GM19463 (cell line): ENCODE results near the gene NUP205.

Source experiments
- ATAC-seq: cut with Tn5 transposase; IDR thresholded peaks from one replicate; pipeline ENCODE4 v1.9.1; 2021; ENCODE audit warnings: mild to moderate bottlenecking, moderate library complexity; ENCODE audit not compliant: unreplicated experiment

The NUP205 gene

DNA sequence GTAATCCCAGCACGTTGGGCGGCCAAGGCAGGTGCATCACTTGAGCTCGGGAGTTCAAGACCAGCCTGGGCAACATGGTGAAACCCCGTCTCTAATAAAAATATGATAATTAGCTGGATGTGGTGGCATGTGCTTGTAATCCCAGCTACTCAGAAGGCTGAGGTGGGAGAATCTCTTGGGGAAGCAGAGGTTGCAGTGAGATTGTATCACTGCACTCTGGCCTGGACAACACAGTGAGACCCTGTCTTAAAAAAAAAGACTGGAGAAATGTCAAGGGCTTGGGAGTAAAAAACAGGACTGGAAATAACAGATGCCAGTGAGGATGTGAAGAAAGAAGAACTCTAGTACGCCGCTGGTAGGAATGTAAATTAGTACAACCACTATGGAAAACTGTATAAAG lies 16.7 kb upstream of the NUP205 start:
- no peak for ATAC-seq

DNA sequence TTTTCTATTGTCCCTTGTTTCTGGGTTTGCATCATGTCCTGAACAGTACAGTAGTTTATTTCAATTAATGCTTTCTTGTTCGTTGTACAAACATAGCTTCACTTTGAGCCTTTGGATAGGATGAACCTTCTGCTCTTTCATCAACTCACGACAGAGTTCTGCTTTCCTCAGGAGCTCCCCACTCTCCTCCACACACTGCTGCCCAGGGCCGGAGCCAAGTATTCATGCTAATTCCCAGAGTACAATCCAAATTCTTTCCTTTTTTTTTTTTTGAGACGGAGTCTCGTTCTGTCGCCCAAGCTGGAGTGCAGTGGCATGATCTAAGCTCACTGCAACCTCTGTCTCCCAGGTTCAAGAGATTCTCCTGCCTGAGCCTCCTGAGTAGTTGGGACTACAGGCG lies 7.5 kb upstream of the NUP205 start:
- no peak for ATAC-seq

DNA sequence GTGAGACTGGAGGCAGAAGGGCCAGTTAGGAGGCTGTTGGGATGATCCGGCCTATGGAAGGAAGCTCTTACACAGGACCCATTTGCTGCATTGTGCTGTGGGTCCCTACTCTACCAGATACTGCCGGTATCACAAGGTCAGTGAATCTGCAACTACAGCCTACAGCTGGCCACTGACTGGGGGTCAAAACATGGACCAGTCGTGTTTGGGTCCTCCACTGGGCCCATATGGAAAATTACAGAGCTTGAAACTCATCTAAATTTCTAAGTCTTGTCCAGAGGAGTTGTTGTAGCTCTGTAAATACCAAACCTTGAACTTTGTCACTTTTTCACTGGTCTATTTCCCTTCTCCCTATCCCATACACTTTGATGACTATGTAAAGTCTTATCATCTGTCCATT lies 5.6 kb upstream of the NUP205 start:
- no peak for ATAC-seq

DNA sequence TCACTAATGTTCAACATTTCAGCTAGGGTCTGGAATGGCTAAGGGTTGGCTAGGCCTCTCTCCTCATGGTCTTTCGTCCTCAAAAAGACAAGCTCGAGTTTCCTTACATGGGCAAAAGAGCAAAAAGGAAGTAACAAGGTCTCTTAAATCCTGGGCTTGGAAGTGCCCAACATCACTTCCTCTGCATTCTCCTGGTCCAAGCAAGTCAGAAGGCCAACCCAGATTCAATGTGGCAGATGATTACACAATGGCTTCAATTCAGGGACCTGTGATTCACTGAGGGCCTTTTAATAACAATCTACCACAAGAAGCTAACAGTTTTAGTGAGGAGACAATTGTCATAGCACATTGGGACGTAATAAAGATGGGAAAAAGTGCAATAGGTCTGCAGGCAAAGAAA lies 4.4 kb upstream of the NUP205 start:
- no peak for ATAC-seq

DNA sequence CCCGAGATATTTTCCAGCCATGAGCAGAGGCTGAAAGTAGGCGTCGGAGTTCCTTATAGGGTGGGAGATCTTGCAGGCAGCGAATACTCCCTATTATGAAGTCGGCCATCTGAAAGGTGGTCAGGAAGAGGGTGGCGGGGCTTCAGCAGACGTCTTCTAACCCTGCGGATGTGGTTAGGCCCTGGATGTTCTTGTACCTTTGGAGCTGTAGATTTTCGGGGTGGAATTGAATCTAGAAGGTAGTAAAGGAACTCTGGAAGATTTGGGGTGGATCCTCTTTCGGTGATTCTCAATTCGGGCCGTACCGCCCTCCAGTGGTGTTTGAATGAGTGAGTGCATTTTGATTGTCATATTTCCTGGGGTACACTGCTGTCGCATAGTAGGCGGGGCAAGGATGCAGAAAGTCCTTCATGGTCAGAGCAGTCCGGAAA lies 635 bp downstream of the NUP205 start:
- ATAC-seq = peak; percentile 60

DNA sequence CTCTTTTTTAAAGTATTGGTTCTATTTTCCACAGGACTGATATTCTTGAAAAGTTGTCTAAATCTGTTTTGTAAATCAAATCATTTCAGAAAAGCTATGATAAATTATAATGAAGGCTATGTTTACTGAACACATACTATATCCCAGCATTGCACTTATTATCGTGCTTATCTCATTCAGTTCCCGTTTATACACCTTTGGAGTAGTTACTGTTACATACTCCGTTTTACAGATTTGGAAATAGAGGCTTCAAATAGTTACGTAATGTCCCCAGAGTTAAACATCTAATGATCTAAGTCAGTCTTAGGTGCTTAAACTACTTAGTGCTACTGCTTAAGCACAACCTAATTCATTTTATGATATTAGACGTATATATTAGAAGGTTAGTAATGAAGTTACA lies 1.2 kb downstream of the NUP205 start:
- no peak for ATAC-seq

DNA sequence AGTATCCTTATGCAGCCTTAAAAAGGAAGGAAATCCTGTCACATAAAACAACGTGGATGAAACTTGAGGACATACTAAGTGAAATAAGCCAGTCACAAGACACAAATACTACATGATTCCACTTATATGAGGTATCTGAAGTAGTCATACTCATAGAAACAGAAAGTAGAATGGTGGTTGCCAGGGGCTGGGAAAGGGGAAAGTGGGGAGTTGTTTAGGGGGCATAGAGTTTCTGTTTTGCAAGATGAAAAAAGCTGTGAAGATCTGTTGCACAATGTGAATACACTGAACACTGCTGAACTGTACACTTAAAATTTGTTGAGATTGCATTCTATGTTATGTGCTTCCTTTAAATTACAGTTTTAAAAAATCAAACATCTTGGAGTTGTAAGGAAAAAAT lies 2.9 kb downstream of the NUP205 start:
- ATAC-seq = no peak

DNA sequence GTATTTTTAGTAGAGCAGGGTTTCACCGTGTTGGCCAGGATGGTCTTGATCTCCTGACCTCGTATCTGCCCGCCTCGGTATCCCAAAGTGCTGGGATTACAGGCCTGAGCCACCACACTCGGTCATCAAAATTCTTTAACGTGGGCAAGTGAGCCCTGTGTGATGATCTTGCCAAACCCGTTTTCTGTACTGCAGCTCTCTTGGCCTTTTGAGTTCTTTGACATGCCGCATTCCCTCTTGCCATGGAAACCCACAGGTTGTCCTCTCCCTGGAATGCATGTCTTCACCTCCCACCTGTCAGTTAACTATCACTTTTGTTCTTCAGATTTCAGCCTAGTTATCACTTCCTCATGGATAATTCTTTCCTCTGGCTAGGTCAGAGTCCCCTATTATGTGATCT lies 5.0 kb downstream of the NUP205 start:
- no peak for ATAC-seq

DNA sequence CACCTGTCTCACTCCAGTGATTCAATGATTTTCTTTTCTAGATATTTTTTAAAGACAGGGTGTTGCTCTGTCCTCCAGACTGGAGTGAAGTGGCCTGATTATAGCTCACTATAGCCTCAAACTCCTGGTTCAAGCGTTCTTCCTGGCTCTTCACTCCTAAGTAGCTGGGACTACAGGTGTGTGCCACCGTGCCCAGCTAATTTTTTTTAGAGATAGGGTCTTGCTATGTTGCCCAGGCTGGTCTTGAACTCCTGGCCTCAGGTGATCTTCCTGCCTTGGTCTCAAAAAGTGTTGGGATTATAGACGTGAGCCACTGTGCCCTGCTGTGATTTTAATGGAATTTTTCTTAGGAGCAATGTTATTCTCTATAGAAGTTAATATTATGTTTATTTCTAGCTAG lies 14.1 kb downstream of the NUP205 start:
- ATAC-seq = no peak

DNA sequence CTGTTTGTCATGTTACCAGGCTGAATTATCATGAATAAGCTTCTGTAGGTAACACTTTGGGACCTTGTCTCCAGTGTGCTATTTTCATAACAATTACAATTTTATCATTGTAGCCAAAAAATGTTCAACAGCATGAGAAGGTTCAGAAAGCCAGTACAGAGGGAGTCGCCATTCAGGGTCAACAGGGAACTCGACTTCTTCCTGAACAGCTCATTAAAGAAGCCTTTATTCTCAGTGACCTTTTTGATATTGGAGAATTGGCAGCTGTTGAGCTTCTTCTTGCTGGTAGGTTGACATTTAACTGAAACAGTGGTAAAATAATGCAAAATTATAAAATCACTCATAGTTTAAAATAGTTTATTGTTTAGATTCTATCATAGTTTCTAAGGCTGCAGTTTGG lies 15.8 kb downstream of the NUP205 start:
- ATAC-seq = no peak

DNA sequence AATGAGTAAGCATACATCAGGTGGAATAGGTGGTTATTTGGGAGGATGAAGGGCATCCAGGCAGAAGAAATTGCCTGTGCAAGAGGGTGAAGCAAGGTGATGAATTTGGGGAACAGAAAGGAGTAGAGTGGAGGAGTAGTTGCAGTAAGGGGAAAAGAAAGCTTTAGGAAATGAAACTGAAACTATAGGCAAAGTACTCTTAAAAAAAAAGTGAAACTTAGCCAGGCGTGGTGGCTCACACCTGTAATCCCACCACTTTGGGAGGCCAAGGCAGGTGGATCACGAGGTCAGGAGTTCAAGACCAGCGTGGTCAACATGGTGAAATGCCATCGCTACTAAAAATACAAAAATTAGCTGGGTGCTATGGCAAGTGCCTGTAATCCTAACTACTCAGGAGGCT lies 17.6 kb downstream of the NUP205 start:
- no peak for ATAC-seq

DNA sequence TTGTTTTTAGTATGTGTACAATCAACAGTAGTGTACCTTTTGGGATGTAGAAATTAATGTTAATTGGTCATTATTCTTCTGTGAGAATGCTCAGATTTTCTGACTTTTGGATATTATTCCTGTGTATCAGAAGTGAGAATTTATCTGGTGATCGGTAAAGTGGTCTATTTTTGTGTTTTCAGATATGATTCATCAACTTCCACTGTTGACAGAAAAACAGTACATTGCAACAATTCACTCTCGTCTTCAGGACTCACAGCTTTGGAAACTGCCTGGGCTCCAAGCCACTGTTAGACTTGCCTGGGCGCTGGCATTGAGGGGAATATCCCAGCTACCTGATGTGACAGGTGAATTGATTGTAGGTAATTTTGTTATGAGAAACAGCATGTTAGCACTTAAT lies 20.9 kb downstream of the NUP205 start:
- ATAC-seq = no peak

DNA sequence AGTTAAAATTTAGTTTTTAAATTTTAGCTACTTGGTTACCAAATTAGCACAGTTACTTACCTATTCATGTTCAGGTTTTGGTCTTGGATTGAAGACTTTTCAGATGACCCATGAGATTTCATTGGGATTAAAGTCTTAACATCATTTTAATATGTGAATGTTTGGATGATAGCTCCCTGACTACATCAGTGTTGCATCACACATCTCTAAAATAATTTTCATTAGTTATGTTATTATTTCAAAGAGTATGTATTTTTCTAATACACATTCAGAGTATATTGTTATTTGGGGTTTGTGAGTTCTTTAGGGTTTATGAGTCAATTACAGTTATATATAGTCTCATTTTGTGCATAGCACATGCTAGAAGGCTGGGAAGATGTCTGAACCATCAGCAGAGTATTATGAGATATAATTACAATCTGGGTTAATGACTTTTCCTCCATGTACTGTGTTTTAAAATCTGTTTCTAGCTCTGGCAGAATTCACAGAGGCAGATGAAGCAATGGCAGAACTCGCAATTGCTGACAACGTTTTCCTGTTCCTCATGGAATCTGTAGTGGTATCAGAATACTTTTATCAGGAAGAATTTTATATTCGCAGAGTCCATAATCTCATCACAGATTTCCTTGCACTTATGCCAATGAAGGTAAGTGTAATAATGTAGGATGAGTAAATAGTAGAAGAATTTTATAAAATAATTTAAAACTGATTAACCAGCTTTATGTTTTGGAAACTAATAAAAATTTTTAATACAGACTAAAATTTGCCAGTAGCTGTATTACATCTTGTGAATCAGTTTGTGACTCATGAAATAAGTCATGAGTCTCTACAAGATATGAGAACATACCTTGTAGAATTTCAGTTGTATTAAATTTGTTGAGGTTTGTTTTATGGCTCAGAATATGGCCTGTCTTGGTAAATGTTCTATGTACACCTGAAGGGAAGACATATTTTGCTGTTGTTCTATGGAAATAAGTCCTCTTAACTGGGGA lies 26.9 kb downstream of the NUP205 start:
- no peak for ATAC-seq

DNA sequence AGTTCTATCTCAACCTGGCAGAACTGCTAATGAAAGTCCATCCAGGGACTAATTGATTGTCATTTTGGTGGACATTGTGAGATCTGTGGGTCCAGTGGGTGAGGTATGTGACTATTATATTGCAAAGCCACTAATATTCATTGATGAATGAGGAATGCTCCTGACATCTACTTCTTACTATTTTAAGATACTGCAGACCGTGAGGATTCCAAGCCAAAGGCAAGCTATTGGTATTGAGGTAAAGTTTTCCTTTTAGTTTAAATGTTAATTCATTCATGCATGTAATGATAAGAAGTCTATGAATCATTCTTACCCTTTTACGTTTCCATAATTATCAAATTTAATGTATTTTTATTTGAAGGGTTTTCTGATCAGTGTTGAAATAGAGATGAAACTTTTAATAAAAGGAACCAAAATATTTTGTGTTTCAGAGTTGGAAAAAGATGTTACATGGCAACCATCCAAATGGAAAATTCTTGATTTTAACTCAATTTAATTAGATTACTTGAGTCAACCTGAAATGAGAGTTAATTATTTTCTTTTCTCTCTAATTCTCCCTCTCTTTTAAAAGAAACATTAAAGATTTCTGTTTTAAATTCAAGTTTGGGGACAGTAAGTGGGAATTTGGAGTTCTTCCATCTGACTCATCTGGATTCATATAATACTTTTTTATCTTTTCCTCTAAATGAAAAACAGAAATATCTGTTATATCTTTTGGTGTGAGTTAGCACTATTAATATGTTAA lies 39.6 kb downstream of the NUP205 start:
- ATAC-seq = no peak

DNA sequence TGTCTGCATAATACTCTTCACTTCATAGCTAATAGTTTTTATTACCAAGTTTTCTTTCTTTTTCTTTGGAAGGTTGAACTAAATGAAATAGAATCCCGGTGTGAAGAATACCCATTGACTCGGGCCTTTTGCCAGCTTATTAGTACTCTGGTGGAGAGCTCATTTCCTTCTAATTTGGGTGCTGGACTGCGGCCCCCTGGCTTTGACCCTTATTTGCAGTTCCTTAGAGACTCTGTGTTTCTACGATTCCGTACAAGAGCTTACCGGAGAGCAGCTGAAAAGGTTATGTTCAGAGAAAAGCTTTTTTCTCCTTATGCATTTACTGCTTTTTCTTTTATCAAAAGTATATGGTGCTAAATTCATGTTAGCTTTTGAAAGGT lies 40.2 kb downstream of the NUP205 start:
- no peak for ATAC-seq

DNA sequence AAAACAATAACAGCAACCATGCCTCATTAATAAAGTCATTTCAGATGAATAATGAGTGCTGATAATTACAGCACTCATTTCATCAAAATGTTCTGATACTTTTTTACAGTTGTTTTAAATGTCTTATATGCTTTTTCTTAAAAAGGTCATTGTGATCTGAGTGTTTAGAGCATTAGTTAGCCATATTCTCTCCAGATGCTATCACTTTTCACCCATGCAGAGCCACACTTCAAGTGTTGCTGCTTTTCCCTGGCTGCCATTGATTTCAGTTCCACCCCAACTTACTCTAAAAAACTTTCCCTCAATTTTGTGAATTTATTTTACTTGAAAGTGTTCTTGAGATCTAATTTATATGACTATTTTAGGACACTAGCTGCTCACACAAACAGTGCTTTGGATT lies 41.8 kb downstream of the NUP205 start:
- no peak for ATAC-seq

DNA sequence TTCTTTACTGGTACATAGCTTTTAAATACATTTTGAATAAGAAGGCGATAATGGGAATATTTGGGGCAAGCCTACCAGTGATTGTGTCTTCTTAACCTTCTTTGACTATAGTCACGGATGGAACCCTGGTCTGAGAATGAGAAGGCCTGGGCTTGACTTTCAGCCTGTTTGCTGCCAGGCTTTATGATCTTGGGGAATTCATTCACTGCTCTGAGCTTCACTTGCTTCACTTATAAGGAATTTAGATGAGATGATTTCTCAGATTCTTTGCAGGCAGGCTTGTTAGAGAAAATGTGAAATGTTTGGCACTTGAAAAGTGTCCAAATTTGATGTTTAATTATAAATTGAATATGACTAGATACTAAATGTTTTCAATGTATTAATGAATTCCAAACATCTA lies 42.5 kb downstream of the NUP205 start:
- no peak for ATAC-seq

DNA sequence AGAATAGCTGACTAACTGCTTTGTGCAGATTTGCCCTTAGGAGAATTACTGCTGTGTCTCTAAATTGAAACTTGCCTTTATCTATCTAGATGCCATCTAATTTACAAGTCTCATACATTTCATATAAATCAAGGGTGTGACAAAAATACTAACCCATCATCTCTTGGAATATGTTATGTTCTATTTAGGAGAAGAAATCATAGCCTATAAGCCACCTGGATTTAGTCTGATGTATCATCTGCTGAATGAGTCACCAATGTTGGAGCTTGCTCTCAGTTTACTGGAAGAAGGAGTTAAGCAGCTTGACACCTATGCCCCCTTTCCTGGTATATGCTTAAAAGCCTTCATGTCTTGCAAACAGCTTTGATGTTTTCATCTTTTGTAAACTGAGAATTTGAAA lies 43.5 kb downstream of the NUP205 start:
- ATAC-seq = no peak

DNA sequence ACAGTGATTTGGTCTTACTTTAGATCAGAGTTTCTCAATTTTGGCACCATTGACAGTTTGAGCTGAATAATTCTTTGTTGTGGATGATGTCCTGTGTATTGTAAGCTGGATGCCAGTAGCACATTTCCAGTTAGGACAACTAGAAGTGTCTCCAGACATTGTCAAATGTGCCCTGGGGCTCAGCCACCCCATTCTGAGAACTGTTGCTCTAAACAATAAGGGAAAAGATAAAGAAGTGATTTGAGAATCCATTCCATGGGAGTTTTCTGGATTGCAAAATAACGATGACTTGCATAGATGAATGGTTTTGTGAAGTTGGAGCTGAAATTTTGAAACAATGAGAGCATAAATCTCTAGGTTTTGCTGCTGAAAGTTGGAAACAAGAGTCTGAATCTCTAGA lies 44.6 kb downstream of the NUP205 start:
- no peak for ATAC-seq

DNA sequence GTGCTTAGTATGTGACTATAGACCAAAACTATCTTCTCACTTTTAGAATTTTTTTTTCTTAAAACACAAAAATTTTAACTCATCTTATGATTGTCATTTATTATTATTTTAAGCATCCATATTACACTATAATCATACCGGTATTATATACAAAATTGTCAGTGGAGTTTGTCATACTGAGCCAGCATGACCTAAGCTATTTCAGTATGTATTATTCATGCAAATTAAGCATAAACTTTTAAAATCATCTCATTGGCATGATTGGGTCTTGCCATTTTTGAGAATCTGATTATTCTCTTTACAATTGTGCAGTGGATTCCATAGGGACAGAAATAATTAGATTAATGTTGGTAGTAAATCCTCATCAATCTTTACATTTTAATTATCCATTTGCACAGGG lies 58.4 kb downstream of the NUP205 start:
- ATAC-seq = no peak

DNA sequence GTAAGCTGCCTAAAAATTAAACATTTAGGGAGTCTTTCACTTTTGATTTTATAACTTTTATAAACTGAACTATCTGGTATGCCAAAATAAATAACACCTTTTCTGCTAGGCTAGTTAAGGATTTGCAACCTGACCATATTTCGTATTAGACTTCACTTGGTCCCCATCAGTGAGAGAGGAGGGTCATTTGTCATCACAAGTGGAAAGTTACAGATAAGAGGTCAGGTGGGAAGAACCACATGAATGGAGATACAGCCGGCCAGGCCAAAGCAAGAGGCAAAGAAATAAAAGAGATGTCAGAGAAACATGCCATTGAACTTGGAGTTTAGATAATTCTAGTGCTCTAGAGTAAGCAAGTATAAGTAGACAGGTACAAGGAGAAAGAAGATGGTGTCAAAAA lies 60.1 kb downstream of the NUP205 start:
- no peak for ATAC-seq

DNA sequence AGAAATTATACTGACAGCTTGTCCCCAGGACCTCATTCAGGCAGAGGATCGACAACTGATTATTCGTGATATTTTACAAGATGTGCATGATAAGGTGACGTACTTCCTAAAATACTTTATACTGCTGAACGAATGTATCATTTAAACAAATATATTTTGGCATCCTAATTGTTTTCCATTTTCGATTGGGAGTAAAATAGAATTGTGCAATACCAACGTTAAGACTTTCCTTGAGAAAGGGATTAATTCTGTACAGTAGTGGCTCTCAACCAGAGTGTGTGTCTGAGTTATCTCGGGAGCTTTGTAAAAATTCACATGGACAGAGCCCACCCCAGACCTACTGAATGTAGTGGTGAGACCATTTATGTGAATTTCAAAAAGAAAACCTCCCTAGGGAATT lies 60.8 kb downstream of the NUP205 start:
- ATAC-seq = no peak
